ENCODE results near the gene STARD13. TPM values are rescaled to one million over a fixed set of nuclear protein-coding genes. Genes with fewer than 3 reads are reported as not detected.
A peak's percentile ranks its signal among the peaks of the same experiment; 100 is the strongest.
"Not testable (repeated sequence)": the region's sequence is repeated elsewhere in the genome, so short reads cannot be mapped to it uniquely, and the experiment has no call there.

STARD13 gene
- total RNA-seq, 1 experiment from 2014 or later = 11.2 TPM

- DNase-seq (ENCODE audit: low read depth) = not testable (repeated sequence)
Measured at GRCh38 chr13:33177340-33178208, 108.0 kb downstream of the STARD13 start.

- no peak for DNase-seq (ENCODE audit: low read depth)
Measured at GRCh38 chr13:33176526-33176925, 109.0 kb downstream of the STARD13 start.

DNA sequence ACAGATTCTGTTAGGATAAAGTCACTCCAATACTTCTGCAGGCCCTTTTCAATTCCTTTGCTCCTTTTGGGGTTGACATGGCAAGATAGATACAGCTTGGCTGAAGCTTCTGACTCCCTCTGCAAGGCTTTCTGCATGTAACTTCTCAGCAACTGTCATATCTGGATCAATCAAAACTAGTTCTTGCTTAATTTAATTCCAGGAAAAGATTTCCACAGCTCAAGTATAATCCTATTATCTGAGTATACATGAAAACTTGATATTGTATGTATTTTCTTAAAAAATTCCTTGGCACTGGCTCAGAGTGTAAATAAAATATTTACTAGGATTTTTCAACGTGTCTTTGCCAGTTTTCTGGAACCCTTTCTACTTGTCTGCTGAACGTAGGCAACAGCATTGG is 109.6 kb downstream of the STARD13 start:
- DNase-seq (ENCODE audit: low read depth) = no peak

- DNase-seq (ENCODE audit: low read depth) = no peak
Measured at GRCh38 chr13:33174931-33175330, 110.6 kb downstream of the STARD13 start.

GRCh38 chr13:33174491-33174890 is 111.1 kb downstream of the STARD13 start:
- DNase-seq (ENCODE audit: low read depth) = no peak

GRCh38 chr13:33172911-33173310 is 112.6 kb downstream of the STARD13 start:
- peak; percentile 51 for DNase-seq (ENCODE audit: low read depth)

- DNase-seq (ENCODE audit: low read depth) = no peak
Measured at GRCh38 chr13:33172400-33172799, 113.2 kb downstream of the STARD13 start.

DNA sequence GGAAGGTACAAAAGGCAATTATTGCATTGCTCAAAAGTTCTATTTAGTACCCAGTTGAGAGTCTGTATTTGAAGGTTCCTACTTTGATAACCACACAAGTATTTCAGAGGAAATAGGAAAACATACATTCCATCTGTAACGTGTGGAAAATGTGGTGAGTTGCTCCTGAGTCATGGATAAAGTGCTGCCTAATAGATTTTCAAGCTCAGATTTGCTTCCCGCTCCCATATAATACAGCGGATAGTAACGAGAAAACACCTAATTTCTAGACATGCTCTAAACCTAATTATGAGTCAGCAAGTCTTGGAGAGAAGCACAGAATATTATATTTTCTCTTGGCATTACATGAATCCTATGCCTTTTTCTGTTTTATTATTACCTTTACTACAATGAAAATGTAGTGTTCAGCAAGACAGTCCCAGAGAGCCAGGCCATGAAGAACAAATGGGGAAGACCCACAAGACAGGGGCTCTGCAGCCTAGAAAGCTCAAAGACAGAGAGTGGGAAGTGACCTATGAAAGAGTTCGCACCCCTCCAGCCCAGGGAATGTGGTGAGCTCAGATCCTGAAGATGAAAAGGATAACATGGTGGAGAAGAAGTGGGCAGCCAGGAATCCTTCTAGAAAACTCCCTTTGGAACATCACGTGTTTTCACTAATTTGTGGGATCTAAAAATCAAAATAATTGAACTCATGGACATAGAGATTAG is 116.1 kb downstream of the STARD13 start:
- DNase-seq (ENCODE audit: low read depth) = peak; percentile 92

DNA sequence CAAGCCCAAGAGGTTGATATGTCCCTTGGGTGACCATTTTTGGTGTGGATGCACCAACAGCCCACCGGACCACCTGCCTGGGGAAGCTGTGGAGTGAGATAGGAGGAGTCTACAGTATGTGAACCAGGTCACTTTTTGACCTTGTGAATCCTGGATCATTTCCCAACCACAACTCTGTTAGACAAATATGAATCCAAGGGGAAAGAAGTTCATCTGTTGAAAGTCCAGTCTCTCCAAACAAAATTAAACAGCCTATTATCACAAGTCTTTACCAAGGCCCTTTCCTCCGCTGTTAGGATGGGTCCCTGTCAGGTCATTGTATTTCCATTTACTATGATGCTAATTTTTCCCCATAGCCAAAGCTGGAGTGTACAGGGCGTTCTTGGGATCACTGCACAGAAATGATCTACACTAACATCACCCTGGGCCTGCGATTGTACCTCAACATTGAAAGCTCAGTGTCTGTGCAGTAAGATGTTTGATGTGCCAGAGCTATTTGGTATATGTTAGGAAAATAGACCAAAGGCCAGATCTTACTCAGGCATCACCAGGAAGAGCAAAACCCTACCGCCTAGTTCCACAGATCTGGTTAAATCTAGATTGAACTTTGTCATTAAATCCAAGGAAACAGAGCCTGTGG is 117.1 kb downstream of the STARD13 start:
- no peak for DNase-seq (ENCODE audit: low read depth)

GRCh38 chr13:33167491-33167890 is 118.1 kb downstream of the STARD13 start:
- no peak for DNase-seq (ENCODE audit: low read depth)

DNA sequence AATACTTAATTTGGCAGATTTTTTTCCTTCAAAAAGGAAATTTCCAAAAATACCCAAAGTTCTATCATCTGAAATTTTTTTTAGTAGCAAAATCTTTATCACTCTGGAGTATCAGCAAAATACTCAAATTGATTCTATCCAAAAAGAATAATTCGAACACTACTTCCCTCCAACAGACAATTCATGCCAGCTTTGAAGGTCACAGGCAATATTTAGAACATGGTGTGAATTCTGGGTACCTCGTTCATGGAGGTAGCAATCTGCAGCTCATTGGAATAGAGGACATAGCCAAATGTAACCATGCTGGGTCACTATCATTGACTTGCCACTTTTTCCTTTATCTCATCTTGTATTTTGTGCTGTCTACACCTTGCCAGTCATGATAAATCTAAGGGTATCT is 119.8 kb downstream of the STARD13 start:
- DNase-seq (ENCODE audit: low read depth) = no peak

DNA sequence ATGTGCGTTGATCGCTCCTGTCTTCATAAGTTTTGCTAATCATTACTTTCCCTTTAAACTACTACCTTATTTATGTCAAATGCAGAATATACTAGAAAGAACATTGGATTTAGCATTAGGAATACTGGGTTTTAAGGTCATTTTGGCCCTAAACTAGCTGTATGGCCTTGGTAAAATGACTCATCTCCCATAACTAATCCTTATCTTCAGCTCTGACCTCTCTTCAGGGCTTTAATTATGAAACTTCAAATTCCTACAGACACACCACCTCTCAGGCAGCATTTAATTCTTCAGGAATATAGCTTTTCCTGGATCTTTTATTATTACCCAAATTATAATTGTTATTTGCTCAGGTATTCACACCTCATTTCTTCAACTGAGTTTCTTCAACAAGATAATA is 121.2 kb downstream of the STARD13 start:
- no peak for DNase-seq (ENCODE audit: low read depth)

DNA sequence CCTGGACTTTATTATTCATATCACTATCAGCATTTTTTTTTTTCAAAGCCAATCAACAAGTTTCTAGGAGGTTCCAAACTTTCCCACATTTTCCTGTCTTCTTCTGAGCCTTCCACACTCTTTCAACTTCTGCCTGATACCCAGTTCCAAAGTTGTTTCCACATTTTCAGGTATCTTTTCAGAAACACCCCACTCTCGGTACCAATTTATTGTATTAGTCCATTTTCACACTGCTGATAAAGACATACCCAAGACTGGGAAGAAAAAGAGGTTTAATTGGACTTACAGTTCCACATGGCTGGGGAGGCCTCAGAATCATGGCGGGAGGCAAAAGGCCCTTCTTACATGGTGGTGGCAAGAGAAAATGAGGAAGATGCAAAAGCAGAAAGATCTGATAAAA is 122.8 kb downstream of the STARD13 start:
- DNase-seq (ENCODE audit: low read depth) = not testable (repeated sequence)

DNA sequence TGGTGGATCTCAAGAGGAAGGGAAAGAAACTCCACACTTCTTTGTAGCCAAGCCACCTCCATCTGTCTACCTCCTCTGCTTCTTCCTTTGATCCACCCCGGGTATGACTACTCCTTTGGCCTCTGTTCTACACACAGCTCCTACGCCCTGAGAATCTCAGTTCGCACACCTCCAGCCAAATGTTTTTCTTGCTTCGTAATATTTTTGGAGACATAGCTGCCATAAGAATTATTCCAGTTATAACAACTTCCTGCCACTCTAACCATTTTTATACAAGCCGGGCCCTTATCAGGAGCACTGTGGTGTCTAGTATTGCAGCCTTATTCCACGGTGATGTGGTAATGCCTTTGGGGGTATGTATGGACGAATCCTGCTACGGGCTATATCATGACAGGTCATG is 126.7 kb downstream of the STARD13 start:
- no peak for DNase-seq (ENCODE audit: low read depth)

GRCh38 chr13:33158271-33158670 is 127.3 kb downstream of the STARD13 start:
- DNase-seq (ENCODE audit: low read depth) = no peak

GRCh38 chr13:33154911-33155310 is 130.6 kb downstream of the STARD13 start:
- DNase-seq (ENCODE audit: low read depth) = no peak

GRCh38 chr13:33153421-33154404 is 131.8 kb downstream of the STARD13 start:
- DNase-seq (ENCODE audit: low read depth) = peak; percentile 49

DNA sequence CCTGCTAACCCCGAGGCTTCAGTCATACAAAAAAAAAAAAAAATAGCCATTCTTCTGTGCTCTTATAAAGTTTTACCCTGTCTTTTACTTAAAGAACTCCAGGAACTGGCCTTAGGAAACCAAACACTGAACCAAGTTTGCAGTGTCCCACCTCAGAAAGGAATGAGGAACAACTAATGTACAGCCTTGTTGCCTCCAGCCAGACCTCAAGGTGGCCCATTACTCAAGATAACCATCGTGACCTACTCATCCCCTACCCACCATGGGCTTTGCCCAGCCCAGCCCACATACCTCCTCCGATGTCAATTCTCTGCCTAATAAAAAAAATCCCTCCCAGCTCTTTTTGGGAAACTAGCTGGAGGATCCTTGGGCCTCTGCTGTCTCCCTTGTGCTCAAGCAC is 133.2 kb downstream of the STARD13 start:
- DNase-seq (ENCODE audit: low read depth) = no peak

DNA sequence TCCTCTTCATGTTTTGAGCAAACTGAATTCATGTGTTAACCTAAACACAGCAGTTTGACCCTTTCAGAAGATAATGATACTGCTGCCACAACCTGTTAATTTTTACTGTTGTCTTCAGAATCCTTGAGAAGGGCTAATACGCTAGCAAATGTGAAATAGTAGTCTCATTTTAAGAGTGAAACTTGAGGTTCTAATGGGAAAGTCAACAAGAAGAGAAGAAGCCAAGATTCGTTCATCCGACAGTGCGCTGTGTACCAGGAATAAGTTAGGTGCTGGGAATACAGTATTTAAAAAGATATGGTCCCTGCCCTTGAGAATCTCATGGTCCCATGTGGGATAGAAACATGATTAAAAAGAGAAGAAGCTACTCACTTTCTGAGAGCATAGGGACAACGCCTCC is 134.9 kb downstream of the STARD13 start:
- DNase-seq (ENCODE audit: low read depth) = no peak

- no peak for DNase-seq (ENCODE audit: low read depth)
Measured at GRCh38 chr13:33150126-33150525, 135.4 kb downstream of the STARD13 start.

DNA sequence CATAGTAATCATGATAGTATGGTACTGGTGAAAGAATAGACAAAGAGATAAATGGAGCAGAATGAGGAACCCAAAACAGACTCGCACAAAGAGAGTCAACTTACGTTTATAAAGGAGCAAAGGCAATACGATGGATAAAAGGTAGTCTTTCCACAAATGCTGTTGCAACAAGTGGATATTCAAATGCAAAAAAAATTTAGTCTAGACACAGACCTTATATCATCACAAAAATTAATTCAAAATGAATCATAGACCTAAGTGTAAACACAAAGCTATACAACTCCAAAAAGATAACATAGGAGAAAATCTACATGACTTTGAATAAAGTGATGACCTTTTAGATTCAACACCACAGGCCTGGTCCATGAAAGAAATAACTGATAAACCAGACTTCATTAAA is 137.7 kb downstream of the STARD13 start:
- no peak for DNase-seq (ENCODE audit: low read depth)
